DMS 273 treated with DMSO at 0.1 percent for 48 hours (cell line): Measurements from ENCODE around the gene GRK3.
"Not testable (repeated sequence)": the region's sequence is repeated elsewhere in the genome, so short reads cannot be mapped to it uniquely, and the experiment has no call there.

ENCODE experiments used
- DNase-seq: peaks from one replicate; lab custom pipeline; 2025; lab: John Stamatoyannopoulos, UW

GRK3 gene

DNA sequence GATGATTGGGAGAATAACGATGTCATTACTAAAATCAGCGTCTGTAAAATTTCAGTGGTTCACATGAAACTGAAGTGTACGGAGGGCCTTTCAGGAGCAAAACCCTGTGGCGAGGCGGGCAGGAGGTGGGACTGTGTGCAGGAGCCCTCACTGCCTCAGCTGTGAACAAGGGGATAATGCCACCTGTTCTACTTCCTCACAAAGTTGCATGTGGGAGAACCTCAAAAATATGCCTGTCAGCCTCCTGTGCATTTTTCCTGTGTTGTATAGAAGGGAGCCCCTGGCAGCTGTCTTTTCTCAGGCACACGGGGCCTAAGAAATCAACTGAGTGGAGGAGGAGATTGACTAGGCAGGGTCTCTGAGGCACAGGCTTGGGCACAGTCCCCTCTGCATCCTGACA is 134.5 kb downstream of the GRK3 start:
- no peak for DNase-seq

DNA sequence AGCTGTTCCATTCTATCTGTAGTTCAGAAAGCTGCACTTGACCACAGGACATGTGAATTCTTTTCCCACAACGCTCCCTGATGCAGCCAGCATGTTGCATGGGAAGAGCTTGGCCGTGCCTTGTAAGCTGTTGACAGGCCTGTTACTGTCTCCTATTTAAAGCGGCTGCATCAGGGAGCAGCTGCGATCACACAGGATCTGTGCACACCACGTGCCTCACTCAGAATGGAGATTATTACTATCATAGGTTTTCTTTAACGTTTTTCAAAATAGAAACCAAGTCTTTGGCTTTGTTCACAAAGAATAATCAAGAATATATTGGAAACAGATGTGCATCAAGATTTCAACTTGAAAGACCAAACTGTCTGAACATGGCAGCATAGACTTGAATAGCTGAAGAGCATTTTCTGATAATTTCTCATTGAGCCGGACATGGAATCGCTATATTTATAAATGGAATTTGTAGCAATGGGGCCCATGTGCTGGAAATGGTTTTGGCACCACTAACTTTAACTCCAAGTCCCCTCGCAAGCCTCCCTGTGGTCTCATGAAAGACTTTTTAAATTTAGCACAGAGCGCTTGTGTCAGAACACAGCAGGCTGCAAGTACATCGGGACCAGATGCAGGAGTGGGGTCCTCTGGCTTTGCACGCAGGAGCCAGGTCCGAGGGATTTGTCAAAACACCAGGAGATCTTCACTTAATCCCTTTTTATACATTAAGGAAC is 136.7 kb downstream of the GRK3 start:
- DNase-seq: no peak

DNA sequence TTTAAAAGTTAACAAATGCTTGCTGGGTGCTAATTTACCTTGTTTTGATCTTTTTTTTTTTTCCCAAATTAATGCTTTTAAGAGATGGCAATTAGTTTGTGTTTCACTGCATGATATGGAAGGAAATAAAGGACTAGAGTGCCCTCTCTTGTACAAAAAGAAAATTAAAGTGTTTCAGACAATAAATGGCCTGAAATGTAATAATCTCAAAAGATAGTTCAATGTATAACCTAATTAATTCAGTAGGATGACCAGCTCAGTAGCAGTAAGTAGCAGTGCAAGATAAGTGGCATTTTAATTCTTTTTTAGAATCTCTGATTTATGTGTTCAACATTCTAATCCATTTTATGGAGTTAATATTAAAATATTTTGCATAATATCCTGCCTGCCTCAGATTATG is 137.6 kb downstream of the GRK3 start:
- DNase-seq: peak; percentile 11

DNA sequence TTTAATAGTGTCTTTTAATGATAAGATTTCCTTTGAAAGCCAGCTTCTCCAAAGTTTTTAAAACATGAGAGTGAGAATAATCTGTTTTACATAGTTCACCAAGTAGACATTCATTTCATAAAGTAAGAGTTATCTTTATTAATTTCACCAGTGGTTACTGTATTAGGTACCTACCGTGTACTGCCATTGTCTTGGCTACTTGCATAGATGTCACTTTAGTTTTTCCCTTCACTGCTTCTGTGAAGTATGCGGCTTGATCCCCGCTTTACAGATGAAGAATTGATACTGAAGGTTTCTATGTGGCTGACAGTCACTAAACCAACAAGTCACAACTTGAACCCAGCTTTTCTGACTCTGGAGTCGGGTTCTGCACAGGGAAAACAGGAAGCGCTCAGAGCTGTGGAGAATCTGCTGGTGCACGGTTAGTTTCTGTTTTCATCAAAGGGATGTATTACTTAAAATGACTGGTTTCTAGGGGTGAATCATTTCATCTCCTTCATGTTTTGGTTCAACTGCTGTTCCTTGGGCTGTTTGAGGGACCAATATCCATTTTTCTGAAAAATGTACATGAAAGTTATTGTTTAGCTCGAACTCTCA is 138.2 kb downstream of the GRK3 start:
- no peak for DNase-seq

DNA sequence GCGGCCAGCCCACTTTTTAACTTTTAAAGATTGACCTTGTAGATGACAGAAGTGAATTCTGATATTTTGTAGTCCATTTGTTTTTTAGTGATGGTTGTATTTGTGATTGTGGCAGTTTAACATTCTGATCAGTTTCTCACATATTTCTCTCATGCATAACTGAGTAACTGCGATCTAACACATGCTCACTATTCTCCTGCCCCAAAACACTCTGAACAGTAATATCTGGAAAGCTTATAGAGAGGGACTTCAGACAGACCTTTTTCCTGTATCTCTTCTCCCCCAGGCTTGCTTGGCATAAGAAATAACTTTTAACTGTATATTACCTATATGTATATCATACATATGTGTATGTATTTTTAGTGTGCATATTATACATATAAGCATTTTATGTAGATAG is 140.2 kb downstream of the GRK3 start:
- no peak for DNase-seq

DNA sequence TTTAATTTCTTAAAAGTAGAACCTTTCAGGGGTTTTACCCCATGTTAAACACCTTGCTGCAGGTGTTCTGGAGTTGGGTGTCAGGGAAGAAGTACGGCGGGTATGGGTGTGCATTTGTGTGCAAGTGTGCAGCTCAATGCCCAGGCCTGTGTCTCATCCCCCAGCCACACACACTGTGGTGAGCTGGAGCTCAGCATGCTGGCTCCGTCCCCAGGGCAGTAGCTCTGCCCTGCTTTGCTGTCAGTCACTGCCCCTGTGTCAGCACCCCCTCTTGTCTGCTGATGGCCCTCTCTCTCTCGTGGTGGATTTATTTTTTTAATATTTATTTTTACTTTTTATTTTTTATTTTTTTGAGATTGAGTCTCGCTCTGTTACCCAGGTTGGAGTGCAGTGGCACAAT is 141.7 kb downstream of the GRK3 start:
- DNase-seq: no peak

DNA sequence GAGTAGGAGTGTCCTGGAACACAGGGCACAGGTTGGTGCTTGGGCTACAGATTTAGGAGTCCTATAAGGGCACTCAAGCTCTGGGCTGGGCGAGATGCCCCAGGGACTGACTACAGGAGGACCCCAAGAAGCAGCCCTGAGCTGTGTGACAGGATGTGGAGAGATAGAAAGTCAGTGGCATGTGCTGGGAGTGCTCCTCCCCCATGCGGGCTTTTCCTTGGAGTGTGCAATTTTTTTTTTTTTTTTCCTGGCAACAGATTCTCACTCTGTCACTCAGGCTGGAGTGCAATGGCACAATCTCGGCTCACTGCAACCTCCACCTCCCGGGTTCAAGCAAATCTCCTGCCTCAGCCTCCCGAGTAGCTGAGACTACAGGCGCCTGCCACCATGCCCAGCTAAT is 144.0 kb downstream of the GRK3 start:
- DNase-seq: not testable (repeated sequence)

DNA sequence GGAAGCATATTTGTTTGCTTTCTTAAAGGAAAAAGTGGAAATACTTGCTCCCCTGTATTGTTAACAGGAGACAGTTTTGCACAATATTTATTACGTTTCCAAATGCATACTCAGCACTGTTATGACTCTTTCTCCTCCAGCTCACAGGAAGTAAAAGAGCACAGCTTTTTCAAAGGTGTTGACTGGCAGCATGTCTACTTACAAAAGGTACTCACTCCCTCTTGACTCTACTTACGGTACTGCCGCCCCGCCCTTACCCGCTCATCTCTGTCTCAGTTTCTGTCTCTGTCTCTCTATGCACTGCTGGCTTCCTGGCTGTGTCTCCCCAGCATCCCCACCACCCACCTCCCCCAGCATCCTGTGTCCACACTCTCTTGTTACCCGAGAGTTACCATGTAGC is 145.3 kb downstream of the GRK3 start:
- DNase-seq: no peak

DNA sequence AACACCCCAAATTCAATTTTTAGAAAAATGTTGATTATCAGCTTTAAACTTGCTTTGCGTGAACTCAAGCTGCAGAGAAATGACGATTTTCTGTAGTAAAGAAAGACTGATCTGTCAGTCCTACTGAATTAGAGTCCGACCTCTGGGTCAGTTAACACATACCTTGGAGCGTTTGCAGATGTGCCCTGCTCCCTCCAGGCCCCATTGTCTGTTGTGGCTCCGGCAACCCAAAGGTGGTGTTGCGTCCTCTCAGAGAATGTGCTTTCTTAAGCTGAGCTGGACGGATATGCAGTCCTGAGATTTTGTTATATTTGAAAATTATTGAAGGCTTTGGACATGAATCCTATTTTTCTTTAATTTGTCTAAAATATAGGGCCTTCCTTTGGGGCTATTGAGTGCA is 146.0 kb downstream of the GRK3 start:
- DNase-seq: no peak

DNA sequence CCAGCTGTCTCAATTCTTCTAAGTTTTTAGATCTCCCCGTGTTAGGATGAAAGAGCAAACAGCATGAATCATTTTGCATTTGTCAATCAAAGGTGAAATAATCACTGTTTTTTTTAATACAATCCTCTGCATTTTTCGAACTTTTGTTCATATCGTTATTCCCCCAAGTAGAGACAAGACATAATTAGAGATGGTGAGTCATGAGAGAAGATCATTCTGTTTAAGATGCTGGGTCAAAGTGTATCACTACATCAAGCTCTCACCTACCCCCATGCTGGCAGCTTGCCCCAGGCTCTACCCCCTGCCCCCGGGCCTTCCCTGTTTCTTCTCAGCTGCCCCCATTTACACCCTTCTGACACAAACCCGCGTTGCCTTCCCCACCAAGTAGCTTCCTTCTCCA is 147.0 kb downstream of the GRK3 start:
- DNase-seq: no peak

DNA sequence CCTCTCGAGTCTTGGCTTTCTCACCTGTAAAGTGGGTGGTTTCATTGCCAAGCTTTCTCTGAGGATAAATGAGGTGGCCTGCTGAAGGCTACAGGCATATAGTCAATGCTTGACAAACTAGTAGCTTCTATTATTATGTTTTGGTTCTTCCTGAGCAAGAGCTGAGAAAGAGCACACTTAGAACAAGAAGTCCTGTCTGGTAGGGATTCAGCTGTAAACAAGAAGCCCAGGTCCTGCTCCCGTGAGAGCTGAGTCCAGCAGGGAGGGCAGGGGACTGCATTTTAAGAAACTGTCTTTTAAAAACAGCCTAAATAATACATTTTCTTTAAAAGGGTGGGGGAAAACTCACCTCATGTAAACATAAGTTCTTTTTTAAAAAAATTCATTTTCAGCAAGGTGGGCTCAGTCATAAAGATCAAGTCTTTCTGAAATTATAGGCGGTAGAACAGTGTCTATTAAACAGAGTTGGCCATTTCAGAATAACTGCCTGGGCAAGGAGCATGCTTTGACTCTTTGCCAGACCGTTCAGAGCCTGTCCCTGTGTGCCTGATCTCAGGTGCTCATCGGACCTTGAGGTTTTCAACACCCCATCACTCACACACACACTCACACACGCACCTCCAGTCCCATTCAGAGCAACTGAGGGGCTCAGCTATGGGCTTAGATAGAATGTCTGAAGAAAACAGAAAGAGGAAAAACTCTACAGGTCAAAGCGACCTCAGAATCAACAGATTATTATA is 148.4 kb downstream of the GRK3 start:
- DNase-seq: no peak

DNA sequence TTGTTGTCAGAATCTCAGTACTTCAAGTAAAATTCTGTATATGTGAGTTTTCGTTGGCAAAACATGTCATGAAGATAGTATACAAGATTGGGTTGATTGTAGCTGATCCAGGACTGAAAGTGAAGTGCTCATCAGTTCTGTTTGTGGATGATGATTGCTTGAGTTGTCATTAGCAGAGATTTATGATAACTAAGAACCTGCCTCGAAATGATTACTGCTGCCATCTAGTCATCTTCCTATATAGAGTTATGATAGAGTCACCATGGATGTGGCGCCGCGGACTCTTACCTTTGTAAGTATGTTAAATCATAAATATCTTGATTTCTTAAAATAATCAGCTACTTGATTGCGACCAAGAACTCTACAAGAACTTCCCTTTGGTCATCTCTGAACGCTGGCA is 149.6 kb downstream of the GRK3 start:
- no peak for DNase-seq

DNA sequence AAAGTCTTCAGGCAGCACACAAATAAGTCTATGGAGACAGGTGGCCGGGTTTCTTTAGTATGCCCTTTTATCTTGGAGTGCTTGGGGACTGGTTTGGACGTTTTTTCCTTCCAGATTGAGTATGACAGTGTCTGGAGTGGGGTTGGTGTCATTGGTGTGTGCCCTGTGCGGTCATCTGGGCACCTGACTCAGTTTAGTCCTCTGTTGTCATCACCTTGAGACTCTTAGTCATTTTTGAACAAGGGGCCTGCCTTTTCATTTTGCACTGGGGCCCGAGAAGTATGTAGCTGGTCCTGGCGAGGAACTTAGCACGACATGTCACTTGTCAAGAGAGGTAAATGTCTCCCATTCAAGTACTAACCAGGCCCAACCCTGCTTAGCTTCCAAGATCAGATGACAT is 150.3 kb downstream of the GRK3 start:
- DNase-seq: no peak

DNA sequence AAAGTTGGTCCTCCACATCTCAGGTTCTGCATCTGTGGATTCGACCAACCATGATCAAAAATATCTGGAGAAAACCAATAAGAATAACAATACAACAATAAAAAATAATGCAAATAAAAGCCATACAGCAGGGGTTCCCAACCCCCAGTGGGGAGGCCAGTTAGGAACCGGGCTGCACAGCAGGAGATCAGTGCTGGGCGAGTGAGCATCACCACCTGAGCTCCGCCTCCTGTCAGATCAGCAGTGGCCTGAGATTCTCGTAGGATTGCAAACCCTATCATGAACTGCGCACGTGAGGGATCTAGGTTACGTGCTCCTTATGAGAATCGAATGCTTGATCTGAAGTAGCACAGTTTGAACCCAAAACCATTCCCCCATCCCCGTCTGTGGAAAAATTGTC is 152.2 kb downstream of the GRK3 start:
- no peak for DNase-seq

DNA sequence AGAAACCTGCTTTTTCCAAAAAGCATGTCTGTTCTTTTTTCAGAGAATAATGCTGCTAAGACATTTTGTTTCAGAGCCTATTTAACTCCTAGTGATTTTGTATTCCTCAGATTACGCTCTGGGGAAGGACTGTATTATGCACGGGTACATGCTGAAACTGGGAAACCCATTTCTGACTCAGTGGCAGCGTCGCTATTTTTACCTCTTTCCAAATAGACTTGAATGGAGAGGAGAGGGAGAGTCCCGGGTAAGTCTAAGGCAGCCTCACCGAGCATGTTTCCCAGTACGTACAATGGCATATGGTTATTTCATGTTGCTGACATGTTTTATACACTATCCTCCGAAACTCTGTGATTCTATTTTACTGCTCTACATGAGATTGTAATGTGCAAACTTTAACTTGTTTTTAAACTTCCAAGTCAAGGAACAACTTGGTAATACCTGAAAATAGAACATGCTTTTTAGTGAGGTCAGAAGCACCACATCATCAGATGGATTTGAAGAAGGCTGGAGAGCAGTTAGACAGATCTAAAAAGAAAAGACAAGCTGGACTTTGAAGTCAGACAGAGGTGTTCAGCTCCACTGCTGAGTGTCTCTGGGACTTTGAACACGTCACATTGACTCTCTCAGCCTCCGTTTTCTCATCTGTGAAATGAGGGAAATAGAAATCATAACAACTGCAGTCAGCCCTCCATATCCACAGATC is 153.8 kb downstream of the GRK3 start:
- no peak for DNase-seq

DNA sequence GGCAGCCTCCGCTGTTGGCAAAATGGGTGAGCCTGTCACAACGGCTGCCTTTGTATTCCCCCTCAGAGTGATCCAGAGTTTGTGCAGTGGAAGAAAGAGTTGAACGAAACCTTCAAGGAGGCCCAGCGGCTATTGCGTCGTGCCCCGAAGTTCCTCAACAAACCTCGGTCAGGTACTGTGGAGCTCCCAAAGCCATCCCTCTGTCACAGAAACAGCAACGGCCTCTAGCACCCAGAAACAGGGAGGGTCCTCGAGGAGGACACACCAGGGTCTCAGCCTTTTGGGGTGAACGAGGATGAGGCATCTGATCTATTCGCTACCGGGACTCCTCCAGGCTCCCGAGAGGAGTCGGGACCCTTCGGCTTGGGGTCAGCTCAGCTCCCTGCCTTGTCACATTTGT is 157.7 kb downstream of the GRK3 start:
- DNase-seq: no peak

DNA sequence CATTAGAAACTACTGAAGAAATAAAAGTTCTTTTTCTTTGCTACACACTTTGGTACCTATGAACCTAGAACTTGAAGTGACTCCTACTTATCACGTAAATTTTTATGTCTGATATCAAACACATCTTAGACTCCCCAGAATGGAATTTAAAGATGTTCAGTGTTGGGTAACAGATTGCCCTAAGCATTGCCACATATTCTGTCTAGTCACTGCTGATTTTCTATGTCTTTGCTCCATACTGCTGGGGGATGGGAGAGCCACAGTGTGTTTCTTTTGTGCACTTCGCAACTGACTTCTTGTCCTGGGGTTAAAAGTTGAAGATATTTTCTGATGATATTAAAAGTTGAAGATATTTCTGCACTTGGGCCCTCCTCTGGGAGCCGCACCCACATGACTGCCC is 158.2 kb downstream of the GRK3 start:
- DNase-seq: no peak

DNA sequence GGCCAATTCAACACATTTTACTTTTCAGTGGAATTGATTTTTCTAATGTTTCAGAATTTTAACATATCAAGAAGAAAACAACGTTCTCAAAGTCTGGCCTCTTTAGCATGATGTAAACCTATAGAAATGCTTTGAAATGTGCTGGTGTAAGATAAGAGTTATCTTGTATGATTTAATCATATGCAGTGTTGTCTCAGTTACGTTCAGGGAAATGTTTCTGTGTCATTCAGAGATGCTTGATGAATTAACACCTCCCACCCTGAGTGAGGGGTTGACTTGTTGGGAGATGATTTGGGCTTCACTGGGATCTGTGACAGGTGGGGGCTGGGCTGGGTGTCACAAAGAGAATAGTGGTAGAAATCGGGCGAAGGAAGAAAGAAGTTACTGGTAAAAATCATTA is 161.8 kb downstream of the GRK3 start:
- no peak for DNase-seq

DNA sequence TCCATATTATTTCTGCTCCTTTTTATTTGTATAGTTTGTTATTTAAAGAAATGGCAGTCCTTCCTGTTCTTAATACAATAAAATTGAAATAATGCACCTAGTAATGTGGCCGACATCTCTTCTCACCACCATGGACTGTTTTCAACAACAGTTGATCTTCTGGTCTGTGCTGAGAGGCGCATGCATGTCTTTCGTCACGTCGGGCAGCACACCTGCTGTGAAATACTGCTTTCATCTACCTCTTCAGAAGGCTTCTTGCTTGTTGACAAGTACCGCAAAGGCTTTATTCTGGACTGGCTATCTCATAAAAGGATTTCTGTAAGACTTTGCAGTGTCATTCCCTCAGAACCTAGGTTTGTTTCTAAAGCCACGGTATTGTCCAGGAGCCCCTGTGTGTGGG is 163.6 kb downstream of the GRK3 start:
- no peak for DNase-seq

DNA sequence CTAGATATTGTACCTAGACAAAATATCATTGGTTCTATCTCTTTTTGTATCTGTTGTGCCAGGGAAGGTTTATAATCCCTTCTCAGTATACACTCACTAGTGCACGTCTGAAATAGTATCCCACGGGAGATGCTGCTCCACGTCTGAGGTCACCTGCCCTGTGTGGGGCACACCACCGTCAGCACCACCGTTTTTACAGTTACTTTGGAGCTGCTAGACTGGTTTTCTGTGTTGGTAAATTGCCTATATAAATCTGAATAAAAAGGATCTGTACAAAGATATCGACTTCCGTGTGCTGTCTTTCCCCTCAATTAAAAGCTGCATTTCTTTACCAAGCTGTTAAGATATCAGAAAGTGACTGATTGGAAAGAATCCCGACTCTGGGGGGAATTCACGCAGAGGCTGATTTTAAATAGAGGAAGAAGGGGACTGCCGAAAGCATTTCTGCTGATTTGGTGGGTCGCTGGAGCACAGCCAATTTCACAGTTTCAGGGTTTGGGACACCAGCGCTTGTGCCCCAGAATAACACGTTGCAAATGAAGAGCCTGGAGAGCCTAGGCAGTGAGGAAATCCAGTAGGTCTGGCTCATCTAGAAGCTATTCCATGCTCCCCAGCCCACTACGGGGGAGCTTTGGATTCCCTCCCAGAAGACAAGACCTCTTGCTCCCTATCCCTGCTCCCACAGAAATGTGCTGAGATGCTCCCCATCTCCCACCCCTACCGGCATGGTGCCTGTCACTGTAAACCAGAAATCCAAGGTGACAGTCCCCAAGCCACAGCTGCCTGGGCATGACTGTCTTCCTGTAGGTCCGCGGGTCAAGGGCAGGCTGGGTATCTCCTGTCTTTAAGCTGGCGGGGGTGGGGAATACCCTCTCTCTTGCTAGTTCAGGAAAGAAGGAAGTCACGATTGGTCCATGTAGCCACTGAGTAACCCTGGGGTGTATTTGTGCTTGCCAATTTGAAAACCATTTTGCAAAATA is 164.8 kb downstream of the GRK3 start:
- DNase-seq: no peak

DNA sequence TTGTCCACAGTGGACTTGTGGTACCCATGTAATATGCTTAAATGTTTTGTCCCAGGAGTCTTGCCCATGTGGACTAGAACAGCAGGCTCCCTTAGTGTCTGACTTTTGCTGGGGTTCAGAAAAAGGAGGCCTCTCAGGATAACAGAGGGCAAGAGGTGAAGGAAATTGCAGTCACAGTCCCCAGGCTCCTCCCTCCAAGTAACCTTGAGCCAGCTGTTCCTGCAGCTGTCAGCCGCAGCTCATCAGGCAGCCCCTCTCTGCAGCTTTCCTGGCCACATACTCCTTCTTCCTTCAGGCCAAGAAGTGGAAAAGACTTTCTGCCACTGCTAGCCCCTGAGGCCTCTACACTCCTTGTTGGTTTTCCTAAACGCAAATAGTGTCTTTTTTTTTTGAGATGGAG is 171.2 kb downstream of the GRK3 start:
- no peak for DNase-seq
